Ovary (tissue), 9 donors: ENCODE data around the gene A1BG. TPM values are rescaled to one million over a fixed set of nuclear protein-coding genes. Genes with fewer than 3 reads are reported as not detected.

ENCODE experiments used
- DNase-seq, 5 donors: peaks; one replicate each; pipeline ENCODE4 v3.0.0-alpha.2; 2019 to 2020
- H3K27ac ChIP-seq, 2 donors: fragments of 200-600 bp; one replicate each; pipeline versions ENCODE4 v1.5.1 to v1.8.0; 2019 to 2022
- H3K27me3 ChIP-seq: fragments of 200-600 bp; one replicate; pipeline ENCODE4 v1.8.0; 2022
- H3K36me3 ChIP-seq: fragments of 200-600 bp; sonication (generic); one replicate; pipeline ENCODE4 v1.5.1; 2019
- H3K4me1 ChIP-seq: one replicate; pipeline ENCODE4 v1.8.1; 2013; ENCODE audit warnings: mild to moderate bottlenecking, moderate library complexity; ENCODE audit not compliant: insufficient read depth
- H3K4me3 ChIP-seq: fragments of 200-600 bp; sonication (generic); one replicate; pipeline ENCODE4 v1.5.1; 2017
- H3K9me3 ChIP-seq, 2 donors: fragments of 200-600 bp in 1 of 2; sonication (generic) in 1 of 2; one replicate each; pipeline versions ENCODE4 v1.5.1 to v1.8.1; 2013 to 2019; ENCODE audit warnings: mild to moderate bottlenecking in 1 of 2, moderate library complexity in 1 of 2
- CTCF ChIP-seq, 3 donors: fragments of 450-650 bp in 2 of 3; fragments of 200-600 bp in 1 of 3; IDR thresholded peaks; one replicate each; pipeline versions ENCODE4 v1.5.1 to v1.8.0; 2016 to 2022; ENCODE audit warnings: antibody characterized with exemption in 3 of 3, mild to moderate bottlenecking in 1 of 3
- EP300 ChIP-seq: sonication (generic); formaldehyde crosslinking; IDR thresholded peaks from one replicate; pipeline ENCODE4 v1.6.1; 2017; ENCODE audit warnings: antibody characterized with exemption
- POLR2A ChIP-seq: fragments of 450-650 bp; IDR thresholded peaks from one replicate; pipeline ENCODE4 v1.6.1; 2017; ENCODE audit warnings: antibody characterized with exemption, mild to moderate bottlenecking, moderate library complexity
- WGBS, 3 donors: extraction: QIAGEN DNeasy Blood & Tissue Kit in 1 of 3; methylation state at CpG; one replicate each; pipeline versions ENCODE4 v1.1.5 to v1.1.7; 2013 to 2017; 5-methylcytosine and 5-hydroxymethylcytosine counted together
- intact Hi-C, 4 donors: fragments of 100-400 bp; cut with DNase I; formaldehyde crosslinking; loops; one replicate each; pipeline versions ENCODE4 v1.11.0 to v1.15.1; 2022 to 2023
- microRNA-seq, 3 donors: library from miRNA; unstranded; fragments of <30 nt; microRNA quantifications; one replicate each; pipeline versions ENCODE4 to v1.2.0, GENCODE V29; 2019 to 2020
- polyA plus RNA-seq, 2 donors: library from polyadenylated mRNA; stranded (reverse); fragments of 200-250 nt in 1 of 2; fragments of 350-450 nt in 1 of 2; fragmentation: Illumina TruSeq in 1 of 2; extraction: RNeasy Lipid Tissue Mini Kit (QIAGEN cat#74804) in 1 of 2; gene quantifications; one replicate each; pipeline ENCODE4 v1.2.3, GENCODE V29; 2013 to 2014
- small RNA-seq: library from RNA; depleted of rRNA; stranded (forward); fragments of <200 nt; gene quantifications from one replicate; pipeline ENCODE3, GENCODE V24; 2016
- total RNA-seq, 7 donors: library from RNA; depleted of rRNA in 2 of 7; stranded (reverse); fragments of >200 nt in 2 of 7; fragmentation: NEBNext Ultra II Directional in 3 of 7; extraction: Animal tissue kit (Norgen Biotek cat#: 25700) in 3 of 7; gene quantifications; one replicate each; pipeline versions ENCODE4 v1.1.0 to v1.2.4, GENCODE V29; 2016 to 2023
- donor health status: DM: no; HTN: no; CAD: no; lungs with moderate emphysema.
- donor health status: DM: no; HTN: no; CAD: no.
- donor health status: Bipolar disorder and iron deficiency.
- donor health status: DM: yes; HTN: yes; CAD: no.
- donor health status: DM: no; HTN: no; CAD: no.
- donor health status: DM: yes; HTN: yes; CAD: no.

A1BG gene
- total and polyA plus RNA-seq, 9 donors = 0.38 to 32.4 (median 4.8) TPM

- Histone ChIP-seq H3K9me3 (no peaks in the 10 kb centered on the region), H3K27ac (no peak overlapping the region), H3K4me1 (no peaks in the 10 kb centered on the region), H3K27me3 (no peaks in the 10 kb centered on the region), H3K36me3 (no peaks in the 10 kb centered on the region), H3K4me3 (no peak overlapping the region)
- TF ChIP-seq EP300 (no peak), POLR2A (no peak), CTCF (IDR thresholded peaks at IDR 0.05) (no peak)
- intact Hi-C loops = no loop called here
- 94 to 95% (median 95%) methylated on average over 7 of the region's 7 CpGs for WGBS, 3 donors
- no peak for DNase-seq
Measured at GRCh38 chr19:58300620-58301019, 52.7 kb downstream of the A1BG start.

GRCh38 chr19:58296104-58296503 lies 57.2 kb downstream of the A1BG start:
- intact Hi-C loops = no loop called here
- WGBS, 3 donors = 66 to 81% (median 69%) methylated on average over 7 of the region's 7 CpGs
- peaks cover 2 to 9% of the 10 kb centered on the region in 2 donors for H3K9me3 ChIP-seq
- no peaks in the 10 kb centered on the region for H3K27me3 ChIP-seq
- no peak for TF ChIP-seq CTCF (IDR thresholded peaks at IDR 0.05)
- no peak overlapping the region for H3K4me3 ChIP-seq
- no peak overlapping the region for H3K27ac ChIP-seq
- H3K4me1 ChIP-seq = no peaks in the 10 kb centered on the region
- DNase-seq = no peak
- no peaks in the 10 kb centered on the region for H3K36me3 ChIP-seq

Small RNA genes lying within 50 kb of the gene (microRNA-seq; reads per million reads assigned to microRNA genes)
- gene MIR4754 (0 to 0.16 (median 0) reads per million in 3 donors), gene MIR6806 (0 reads per million in 3 donors)

Small RNA genes lying within 50 kb of the gene (small RNA-seq; reads per million reads assigned to genes)
- gene MIR4754 = not detected
- not detected for gene MIR6806
- 0.35 reads per million for gene RNA5SP473

Other genes with a start within 250 kb of the A1BG start
- 10 to 100 TPM in 5 of 7 donors, 1 to 10 TPM in 2; 5.6 to 16.9 (median 13.5) TPM for gene ZNF329, start 202.7 kb downstream of the A1BG start, total RNA-seq
- gene ZNF329, start 202.7 kb downstream of the A1BG start, polyA plus RNA-seq = 10 to 100 TPM in 1 of 2 donors, 1 to 10 TPM in 1; 7.3 to 14.9 TPM
- gene ZNF274, start 170.4 kb downstream of the A1BG start, total RNA-seq = 10 to 100 TPM; 26.1 to 61.5 (median 45.3) TPM
- gene ZNF274, start 170.4 kb downstream of the A1BG start, polyA plus RNA-seq = 10 to 100 TPM; 20.4 to 22.4 TPM
- 10 to 100 TPM; 20.8 to 39.8 (median 37.5) TPM for gene ZNF544, start 124.6 kb downstream of the A1BG start, total RNA-seq
- gene ZNF544, start 124.6 kb downstream of the A1BG start, polyA plus RNA-seq = 10 to 100 TPM; 16.8 to 18.3 TPM
- 10 to 100 TPM in 1 of 7 donors, 1 to 10 TPM in 6; 4.8 to 10.6 (median 8.0) TPM for gene ZNF8, start 74.5 kb downstream of the A1BG start, total RNA-seq
- 1 to 10 TPM; 2.7 to 4.2 TPM for gene ZNF8, start 74.5 kb downstream of the A1BG start, polyA plus RNA-seq
- 10 to 100 TPM; 26.9 to 37.6 (median 29.9) TPM for gene ERVK3-1, start 48.1 kb downstream of the A1BG start, total RNA-seq
- 10 to 100 TPM; 27.4 to 52.5 TPM for gene ERVK3-1, start 48.1 kb downstream of the A1BG start, polyA plus RNA-seq
- gene ZSCAN22, start 26.5 kb downstream of the A1BG start, total RNA-seq = 1 to 10 TPM; 2.2 to 6.1 (median 4.5) TPM
- 1 to 10 TPM; 1.1 to 2.3 TPM for gene ZSCAN22, start 26.5 kb downstream of the A1BG start, polyA plus RNA-seq
- gene ZNF497, start 9.3 kb upstream of the A1BG start, total RNA-seq = 1 to 10 TPM; 2.5 to 6.5 (median 3.4) TPM
- 1 to 10 TPM in 1 of 2 donors, under 1 TPM in 1; 0.30 to 2.2 TPM for gene ZNF497, start 9.3 kb upstream of the A1BG start, polyA plus RNA-seq
- 1 to 10 TPM; 1.4 to 3.2 (median 2.7) TPM for gene ZNF837, start 27.5 kb upstream of the A1BG start, total RNA-seq
- 1 to 10 TPM in 1 of 2 donors, not detected in 1; 2.3 TPM for gene ZNF837, start 27.5 kb upstream of the A1BG start, polyA plus RNA-seq
- 1,000 to 10,000 TPM; 1,875 to 5,180 (median 2,346) TPM for gene RPS5, start 33.8 kb upstream of the A1BG start, total RNA-seq
- gene RPS5, start 33.8 kb upstream of the A1BG start, polyA plus RNA-seq = 1,000 to 10,000 TPM in 1 of 2 donors, 100 to 1,000 TPM in 1; 715 to 3,775 TPM
- not detected for gene RNF225, start 42.2 kb upstream of the A1BG start, total RNA-seq
- gene RNF225, start 42.2 kb upstream of the A1BG start, polyA plus RNA-seq = not detected
- 10 to 100 TPM; 12.6 to 24.3 (median 22.0) TPM for gene ZNF584, start 55.2 kb upstream of the A1BG start, total RNA-seq
- gene ZNF584, start 55.2 kb upstream of the A1BG start, polyA plus RNA-seq = 10 to 100 TPM; 11.0 to 12.0 TPM
- gene ZNF132, start 86.7 kb upstream of the A1BG start, total RNA-seq = 10 to 100 TPM in 2 of 7 donors, 1 to 10 TPM in 5; 6.2 to 12.5 (median 8.6) TPM
- 1 to 10 TPM; 3.3 to 5.9 TPM for gene ZNF132, start 86.7 kb upstream of the A1BG start, polyA plus RNA-seq
- gene ZNF324B, start 98.1 kb upstream of the A1BG start, total RNA-seq = 10 to 100 TPM in 1 of 7 donors, 1 to 10 TPM in 6; 4.7 to 11.4 (median 8.5) TPM
- 1 to 10 TPM; 4.2 to 4.7 TPM for gene ZNF324B, start 98.1 kb upstream of the A1BG start, polyA plus RNA-seq
- 10 to 100 TPM; 14.2 to 20.2 (median 18.6) TPM for gene ZNF324, start 113.6 kb upstream of the A1BG start, total RNA-seq
- 1 to 10 TPM; 3.9 to 8.7 TPM for gene ZNF324, start 113.6 kb upstream of the A1BG start, polyA plus RNA-seq
- 10 to 100 TPM; 16.2 to 20.9 (median 18.6) TPM for gene ZNF446, start 122.9 kb upstream of the A1BG start, total RNA-seq
- 10 to 100 TPM in 1 of 2 donors, 1 to 10 TPM in 1; 1.9 to 24.9 TPM for gene ZNF446, start 122.9 kb upstream of the A1BG start, polyA plus RNA-seq
- 10 to 100 TPM in 4 of 7 donors, 1 to 10 TPM in 3; 6.5 to 14.8 (median 11.1) TPM for gene SLC27A5, start 158.5 kb upstream of the A1BG start, total RNA-seq
- 10 to 100 TPM in 1 of 2 donors, under 1 TPM in 1; 0.70 to 14.2 TPM for gene SLC27A5, start 158.5 kb upstream of the A1BG start, polyA plus RNA-seq
- 10 to 100 TPM in 5 of 7 donors, 1 to 10 TPM in 2; 8.1 to 23.3 (median 17.3) TPM for gene ZBTB45, start 166.3 kb upstream of the A1BG start, total RNA-seq
- 10 to 100 TPM in 1 of 2 donors, 1 to 10 TPM in 1; 1.1 to 11.6 TPM for gene ZBTB45, start 166.3 kb upstream of the A1BG start, polyA plus RNA-seq
- 100 to 1,000 TPM; 193 to 505 (median 348) TPM for gene TRIM28, start 190.6 kb upstream of the A1BG start, total RNA-seq
- 100 to 1,000 TPM; 270 to 294 TPM for gene TRIM28, start 190.6 kb upstream of the A1BG start, polyA plus RNA-seq
- 100 to 1,000 TPM in 2 of 7 donors, 10 to 100 TPM in 5; 54.2 to 105 (median 96.1) TPM for gene CHMP2A, start 201.6 kb upstream of the A1BG start, total RNA-seq
- 100 to 1,000 TPM; 137 to 143 TPM for gene CHMP2A, start 201.6 kb upstream of the A1BG start, polyA plus RNA-seq
- 10 to 100 TPM; 13.8 to 75.0 (median 62.6) TPM for gene UBE2M, start 205.1 kb upstream of the A1BG start, total RNA-seq
- 100 to 1,000 TPM in 1 of 2 donors, 10 to 100 TPM in 1; 43.8 to 110 TPM for gene UBE2M, start 205.1 kb upstream of the A1BG start, polyA plus RNA-seq
- gene MZF1, start 219.8 kb upstream of the A1BG start, total RNA-seq = 10 to 100 TPM; 26.2 to 48.0 (median 30.6) TPM
- 10 to 100 TPM; 10.8 to 32.5 TPM for gene MZF1, start 219.8 kb upstream of the A1BG start, polyA plus RNA-seq